Neural cell (in vitro differentiated cells): Measurements from ENCODE around the gene SOX5.

Source experiments
- CTCF ChIP-seq: fragments of 450-650 bp; IDR thresholded peaks from 2 replicates; pipeline ENCODE4 v1.5.1; 2014; ENCODE audit warnings: antibody characterized with exemption, mild to moderate bottlenecking, moderate library complexity; ENCODE audit not compliant: poor library complexity, severe bottlenecking
- EZH2 ChIP-seq: fragments of 200-600, 300-800 bp; shearing (Covaris generic), sonication (generic); IDR thresholded peaks from 2 replicates; pipeline ENCODE4 v1.6.1; 2014; ENCODE audit warnings: antibody characterized with exemption, low read length, borderline replicate concordance, mild to moderate bottlenecking; ENCODE audit not compliant: insufficient read depth, poor library complexity, severe bottlenecking
- MXI1 ChIP-seq: fragments of 450-650 bp; conservative IDR thresholded peaks from 2 replicates; pipeline ENCODE4 v1.6.1; 2014; ENCODE audit warnings: antibody characterized with exemption, mild to moderate bottlenecking; ENCODE audit not compliant: poor library complexity, severe bottlenecking
- RAD21 ChIP-seq: fragments of 450-650 bp; conservative IDR thresholded peaks from 2 replicates; pipeline ENCODE4 v1.6.1; 2014; ENCODE audit warnings: antibody characterized with exemption, mild to moderate bottlenecking, moderate library complexity

GRCh38 chr12:23540572-23540971 is 408.9 kb downstream of the SOX5 start:
- TF ChIP-seq CTCF (no peak), MXI1 (no peak), EZH2 (no peak), RAD21 (no peak)
